Tibial artery (tissue), 4 donors: Measurements from ENCODE around the gene IL17REL.

Source experiments
- DNase-seq, 2 donors: peaks; one replicate each; pipeline ENCODE4 v3.0.0-alpha.2; 2019
- H3K27ac ChIP-seq, 2 donors: fragments of 200-600 bp; sonication (generic) in 1 of 2; 1 replicate in 1 of 2; 2 replicates in 1 of 2; pipeline ENCODE4 v1.5.1; 2018 to 2019; ENCODE audit warnings: mild to moderate bottlenecking in 1 of 2
- H3K27me3 ChIP-seq, 2 donors: fragments of 200-600 bp; sonication (generic) in 1 of 2; one replicate each; pipeline versions ENCODE4 v1.5.1 to v1.6.0; 2016 to 2019
- H3K36me3 ChIP-seq, 3 donors: fragments of 200-600 bp; sonication (generic) in 2 of 3; one replicate each; pipeline ENCODE4 v1.5.1; 2016 to 2019; ENCODE audit warnings: mild to moderate bottlenecking in 2 of 3
- H3K4me1 ChIP-seq, 4 donors: fragments of 200-600 bp; sonication (generic) in 2 of 4; 1 replicate in 3 of 4; 2 replicates in 1 of 4; pipeline ENCODE4 v1.5.1; 2016 to 2019
- H3K4me3 ChIP-seq, 2 donors: fragments of 200-600 bp; sonication (generic) in 1 of 2; 1 replicate in 1 of 2; 2 replicates in 1 of 2; pipeline ENCODE4 v1.5.1; 2018 to 2019; ENCODE audit warnings: mild to moderate bottlenecking in 2 of 2
- H3K9me3 ChIP-seq, 3 donors: fragments of 200-600 bp; sonication (generic) in 1 of 3; one replicate each; pipeline ENCODE4 v1.5.1; 2016 to 2019
- CTCF ChIP-seq, 2 experiments: fragments of 200-600 bp in 1 of 2; fragments of 450-650 bp in 1 of 2; IDR thresholded peaks; one replicate each; pipeline ENCODE4 v1.5.1; 2017 to 2019; ENCODE audit warnings: antibody characterized with exemption in 2 of 2, mild to moderate bottlenecking in 1 of 2, moderate library complexity in 1 of 2
- intact Hi-C: fragments of 100-400 bp; cut with DNase I; formaldehyde crosslinking; loops from one replicate; pipeline ENCODE4 v1.15.0; 2023; ENCODE audit warnings: low total_unique reads

The IL17REL gene

GRCh38 chr22:50012211-50013181, at the start of gene IL17REL:
Gene IL17REL (minus strand): TSS chr22:50012765. CDS start chr22:50012646, 119 bp downstream.
- Histone ChIP-seq H3K36me3 (no peaks in the 10 kb centered on the region), H3K27ac (no peak within 1 kb of the TSS), H3K4me3 (no peak within 1 kb of the TSS), H3K4me1 (peaks cover 0 to 19% (median 3%) of the 10 kb centered on the region in 4 donors), H3K9me3 (no peaks in the 10 kb centered on the region), H3K27me3 (peaks cover 4 to 93% of the 10 kb centered on the region in 2 donors)
- intact Hi-C loops: no loop called here
- TF ChIP-seq CTCF (IDR thresholded peaks at IDR 0.05): no peak
- DNase-seq: no peak

- Histone ChIP-seq H3K9me3 (no peaks in the 10 kb centered on the region), H3K27ac (no peak overlapping the region), H3K36me3 (no peaks in the 10 kb centered on the region), H3K27me3 (peaks cover 0 to 72% of the 10 kb centered on the region in 2 donors), H3K4me3 (no peak overlapping the region), H3K4me1 (peaks cover 0 to 16% (median 11%) of the 10 kb centered on the region in 4 donors)
- no peak for DNase-seq
- intact Hi-C loops: no loop called here
- TF ChIP-seq CTCF (IDR thresholded peaks at IDR 0.05): no peak
Measured at GRCh38 chr22:50061824-50062355, 49.3 kb upstream of the IL17REL start.

GRCh38 chr22:50061141-50061823, 48.7 kb upstream of the IL17REL start:
- Histone ChIP-seq H3K36me3 (no peaks in the 10 kb centered on the region), H3K27me3 (peaks cover 0 to 77% of the 10 kb centered on the region in 2 donors), H3K27ac (no peak overlapping the region), H3K4me1 (peaks cover 0 to 16% (median 11%) of the 10 kb centered on the region in 4 donors), H3K4me3 (no peak overlapping the region), H3K9me3 (no peaks in the 10 kb centered on the region)
- no peak for TF ChIP-seq CTCF (IDR thresholded peaks at IDR 0.05)
- intact Hi-C loops: no loop called here
- DNase-seq: no peak

- Histone ChIP-seq H3K36me3 (no peaks in the 10 kb centered on the region), H3K4me3 (no peak overlapping the region), H3K4me1 (peaks cover 0 to 16% (median 11%) of the 10 kb centered on the region in 4 donors), H3K9me3 (no peaks in the 10 kb centered on the region), H3K27me3 (peaks cover 0 to 77% of the 10 kb centered on the region in 2 donors), H3K27ac (no peak overlapping the region)
- intact Hi-C loops: no loop called here
- no peak for DNase-seq
- TF ChIP-seq CTCF (IDR thresholded peaks at IDR 0.05): no peak
Measured at GRCh38 chr22:50060441-50061140, 48.0 kb upstream of the IL17REL start.

GRCh38 chr22:50059881-50060262, 47.3 kb upstream of the IL17REL start:
- H3K27ac ChIP-seq: no peak overlapping the region
- no peak for DNase-seq

More at GRCh38 chr22:50059881-50060262, 47.3 kb upstream of the IL17REL start:
- intact Hi-C loops: no loop called here
- peaks cover 0 to 16% (median 11%) of the 10 kb centered on the region in 4 donors for H3K4me1 ChIP-seq
- H3K4me3 ChIP-seq: no peak overlapping the region
- H3K9me3 ChIP-seq: no peaks in the 10 kb centered on the region
- peaks cover 0 to 76% of the 10 kb centered on the region in 2 donors for H3K27me3 ChIP-seq
- TF ChIP-seq CTCF (IDR thresholded peaks at IDR 0.05): no peak
- no peaks in the 10 kb centered on the region for H3K36me3 ChIP-seq
